Measurements from ENCODE around the gene CD44. TPM values are rescaled to one million over a fixed set of nuclear protein-coding genes. Genes with fewer than 3 reads are reported as not detected.
A peak's percentile ranks its signal among the peaks of the same experiment; 100 is the strongest.
"Not testable (repeated sequence)": the region's sequence is repeated elsewhere in the genome, so short reads cannot be mapped to it uniquely, and the experiment has no call there.

Gene CD44
- 1,181 TPM for total RNA-seq
- 100 to 1,000 TPM; 441 to 539 (median 477) TPM for polyA plus RNA-seq

DNA sequence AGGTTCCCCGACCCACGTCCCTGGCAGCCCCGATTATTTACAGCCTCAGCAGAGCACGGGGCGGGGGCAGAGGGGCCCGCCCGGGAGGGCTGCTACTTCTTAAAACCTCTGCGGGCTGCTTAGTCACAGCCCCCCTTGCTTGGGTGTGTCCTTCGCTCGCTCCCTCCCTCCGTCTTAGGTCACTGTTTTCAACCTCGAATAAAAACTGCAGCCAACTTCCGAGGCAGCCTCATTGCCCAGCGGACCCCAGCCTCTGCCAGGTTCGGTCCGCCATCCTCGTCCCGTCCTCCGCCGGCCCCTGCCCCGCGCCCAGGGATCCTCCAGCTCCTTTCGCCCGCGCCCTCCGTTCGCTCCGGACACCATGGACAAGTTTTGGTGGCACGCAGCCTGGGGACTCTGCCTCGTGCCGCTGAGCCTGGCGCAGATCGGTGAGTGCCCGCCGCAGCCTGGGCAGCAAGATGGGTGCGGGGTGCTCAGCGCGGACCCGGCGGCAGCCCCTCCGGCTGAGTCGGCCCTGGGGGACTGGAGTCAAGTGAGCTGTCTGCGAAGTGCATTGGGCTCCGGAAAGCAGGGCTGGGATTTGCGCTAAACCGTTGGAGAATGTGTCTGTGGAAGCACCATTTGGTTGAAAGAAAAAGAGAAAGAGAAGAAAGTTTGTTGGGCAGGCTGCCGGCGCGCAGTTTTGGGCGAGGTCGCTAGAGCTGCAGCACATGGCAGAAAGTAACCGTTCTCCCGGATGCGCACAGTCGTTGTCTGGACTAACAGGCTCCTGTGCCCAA, at the start of gene CD44:
Gene CD44 (plus strand): TSS at position 229 of the 779 bp plus-strand sequence. CDS start 133 bp downstream, at position 362.
- DNase-seq (peak; percentile 79 to 86 (median 81)), ATAC-seq (ENCODE audit: low read depth in 2 of 2) (peak; percentile 86 to 88)
- H3K27ac ChIP-seq (ENCODE audit: insufficient read depth, low read length, poor library complexity, severe bottlenecking), result peak within 1 kb of the TSS; percentile 91
- H3K27ac Mint-ChIP-seq, result peak within 1 kb of the TSS; percentile 98 to 100 (median 99)
- H3K36me3 Mint-ChIP-seq, result peaks cover 24% of the 10 kb centered on the region
- H3K4me1 Mint-ChIP-seq, result peaks cover 13 to 49% (median 32%) of the 10 kb centered on the region in 4 donors
- peak within 1 kb of the TSS; percentile 100 for H3K4me3 ChIP-seq (ENCODE audit: low read depth, low read length)
- H3K27me3 Mint-ChIP-seq, result no peaks in the 10 kb centered on the region
- peaks cover 5% of the 10 kb centered on the region for H3K36me3 ChIP-seq (ENCODE audit: control insufficient read depth, insufficient read depth, low read length)
- peaks cover 0 to 3% (median 0%) of the 10 kb centered on the region in 7 donors for H3K9me3 Mint-ChIP-seq
- no peaks in the 10 kb centered on the region for H3K27me3 ChIP-seq (ENCODE audit: control insufficient read depth, insufficient read depth, low read length)
- H3K9me3 ChIP-seq (ENCODE audit: control insufficient read depth in 2 of 2, low read length in 2 of 2), result no peaks in the 10 kb centered on the region
- H3K4me1 ChIP-seq (ENCODE audit: control insufficient read depth, insufficient read depth, low read length, poor library complexity, severe bottlenecking), result peaks cover 48% of the 10 kb centered on the region
- peak within 1 kb of the TSS; percentile 94 to 99 (median 96) for H3K4me3 Mint-ChIP-seq

DNA sequence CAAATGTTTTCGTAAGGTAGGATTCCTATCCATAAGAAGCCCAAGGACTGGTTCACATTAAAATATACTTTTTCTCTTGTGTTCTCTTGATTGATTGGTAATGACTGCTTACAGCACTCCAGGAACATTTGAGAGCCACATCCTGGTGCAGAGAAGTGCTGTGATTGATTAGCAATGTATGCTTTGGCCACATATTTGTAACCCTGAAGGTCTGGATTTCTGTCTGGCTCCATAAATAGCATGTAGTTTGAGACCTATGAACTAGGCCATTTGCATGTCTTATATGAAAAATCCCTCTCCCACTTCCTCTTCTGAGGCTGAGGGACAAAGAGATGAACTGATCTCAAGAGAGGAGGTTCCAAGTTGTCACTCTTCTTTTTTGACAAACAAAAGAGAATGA, 49.3 kb upstream of the CD44 start:
- peaks cover 11 to 50% (median 47%) of the 10 kb centered on the region in 4 donors for H3K4me1 Mint-ChIP-seq

DNA sequence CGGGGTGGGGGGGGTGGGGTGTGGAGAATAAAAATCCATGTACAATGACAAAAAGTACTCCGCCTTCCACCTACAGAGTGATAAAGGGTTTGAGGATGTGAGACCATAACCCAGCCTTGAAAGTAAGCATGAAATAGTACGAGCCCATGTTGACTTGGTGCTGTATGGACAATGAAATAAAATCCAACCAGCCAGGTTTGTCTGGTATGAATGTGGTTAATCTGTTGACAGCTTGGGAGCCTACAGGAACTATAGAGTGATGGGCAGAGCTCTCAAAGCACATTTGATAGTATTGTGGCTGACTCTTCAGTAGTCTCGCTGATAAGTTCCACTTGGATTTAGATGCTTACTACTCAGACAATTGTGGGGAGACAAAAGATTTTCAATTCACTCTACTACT, 48.8 kb upstream of the CD44 start:
- Mint-ChIP-seq H3K4me1 (peaks cover 11 to 50% (median 45%) of the 10 kb centered on the region in 4 donors), H3K27ac (no peak overlapping the region), H3K4me3 (no peak overlapping the region), H3K9me3 (peaks cover 0 to 2% (median 0%) of the 10 kb centered on the region in 7 donors), H3K36me3 (no peaks in the 10 kb centered on the region), H3K27me3 (peaks cover 4% of the 10 kb centered on the region)
- no peak for DNase-seq
- peaks cover 12% of the 10 kb centered on the region for H3K4me1 ChIP-seq (ENCODE audit: control insufficient read depth, insufficient read depth, low read length, poor library complexity, severe bottlenecking)
- no peaks in the 10 kb centered on the region for H3K27me3 ChIP-seq (ENCODE audit: control insufficient read depth, insufficient read depth, low read length)
- no peak overlapping the region for H3K4me3 ChIP-seq (ENCODE audit: low read depth, low read length)
- peak in 1 of 2 donors; percentile 18 for ATAC-seq (ENCODE audit: low read depth in 2 of 2)
- H3K27ac ChIP-seq (ENCODE audit: insufficient read depth, low read length, poor library complexity, severe bottlenecking), result no peak overlapping the region
- no peaks in the 10 kb centered on the region for H3K9me3 ChIP-seq (ENCODE audit: control insufficient read depth in 2 of 2, low read length in 2 of 2)
- no peaks in the 10 kb centered on the region for H3K36me3 ChIP-seq (ENCODE audit: control insufficient read depth, insufficient read depth, low read length)

More for the DNA sequence above, 49.3 kb upstream of the CD44 start:
- H3K4me3 Mint-ChIP-seq, result no peak overlapping the region
- H3K9me3 Mint-ChIP-seq, result peaks cover 0 to 2% (median 0%) of the 10 kb centered on the region in 7 donors
- peak overlapping the region in 1 of 3 donors; percentile 89 for H3K27ac Mint-ChIP-seq
- H3K36me3 Mint-ChIP-seq, result no peaks in the 10 kb centered on the region
- ATAC-seq (ENCODE audit: low read depth in 2 of 2), result no peak
- H3K27me3 Mint-ChIP-seq, result peaks cover 4% of the 10 kb centered on the region
- H3K4me3 ChIP-seq (ENCODE audit: low read depth, low read length), result no peak overlapping the region
- no peak for DNase-seq
- no peaks in the 10 kb centered on the region for H3K27me3 ChIP-seq (ENCODE audit: control insufficient read depth, insufficient read depth, low read length)
- no peak overlapping the region for H3K27ac ChIP-seq (ENCODE audit: insufficient read depth, low read length, poor library complexity, severe bottlenecking)
- no peaks in the 10 kb centered on the region for H3K36me3 ChIP-seq (ENCODE audit: control insufficient read depth, insufficient read depth, low read length)
- H3K9me3 ChIP-seq (ENCODE audit: control insufficient read depth in 2 of 2, low read length in 2 of 2), result no peaks in the 10 kb centered on the region
- H3K4me1 ChIP-seq (ENCODE audit: control insufficient read depth, insufficient read depth, low read length, poor library complexity, severe bottlenecking), result peaks cover 16% of the 10 kb centered on the region

DNA sequence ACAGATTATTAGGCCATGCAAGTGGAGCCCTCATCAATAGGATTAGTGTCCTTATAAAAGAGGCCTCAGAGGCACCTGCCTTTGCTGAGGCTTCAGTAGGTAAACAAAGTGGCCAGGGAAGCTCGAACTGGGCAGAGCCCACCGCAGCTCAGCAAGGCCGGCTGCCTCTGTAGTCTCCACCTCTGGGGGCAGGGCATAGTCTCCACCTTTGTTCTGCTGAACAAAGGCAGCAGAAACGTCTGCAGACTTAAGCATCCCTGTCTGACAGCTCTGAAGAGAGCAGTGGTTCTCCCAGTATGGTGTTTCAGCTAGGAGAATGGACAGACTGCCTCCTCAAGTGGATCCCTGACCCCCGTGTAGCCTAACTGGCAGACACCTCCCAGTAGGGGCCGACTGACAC, 48.0 kb upstream of the CD44 start:
- H3K27ac ChIP-seq (ENCODE audit: insufficient read depth, low read length, poor library complexity, severe bottlenecking); H3K4me3 Mint-ChIP-seq; H3K27me3 Mint-ChIP-seq; H3K9me3 Mint-ChIP-seq; H3K27me3 ChIP-seq (ENCODE audit: control insufficient read depth, insufficient read depth, low read length); DNase-seq; H3K36me3 ChIP-seq (ENCODE audit: control insufficient read depth, insufficient read depth, low read length); H3K9me3 ChIP-seq (ENCODE audit: control insufficient read depth in 2 of 2, low read length in 2 of 2); H3K36me3 Mint-ChIP-seq; ATAC-seq (ENCODE audit: low read depth in 2 of 2); H3K4me3 ChIP-seq (ENCODE audit: low read depth, low read length): not testable (repeated sequence)
- H3K4me1 ChIP-seq (ENCODE audit: control insufficient read depth, insufficient read depth, low read length, poor library complexity, severe bottlenecking), result peaks cover 12% of the 10 kb centered on the region
- Mint-ChIP-seq H3K27ac (peak overlapping the region in 1 of 3 donors; percentile 10), H3K4me1 (peaks cover 11 to 50% (median 45%) of the 10 kb centered on the region in 4 donors)

DNA sequence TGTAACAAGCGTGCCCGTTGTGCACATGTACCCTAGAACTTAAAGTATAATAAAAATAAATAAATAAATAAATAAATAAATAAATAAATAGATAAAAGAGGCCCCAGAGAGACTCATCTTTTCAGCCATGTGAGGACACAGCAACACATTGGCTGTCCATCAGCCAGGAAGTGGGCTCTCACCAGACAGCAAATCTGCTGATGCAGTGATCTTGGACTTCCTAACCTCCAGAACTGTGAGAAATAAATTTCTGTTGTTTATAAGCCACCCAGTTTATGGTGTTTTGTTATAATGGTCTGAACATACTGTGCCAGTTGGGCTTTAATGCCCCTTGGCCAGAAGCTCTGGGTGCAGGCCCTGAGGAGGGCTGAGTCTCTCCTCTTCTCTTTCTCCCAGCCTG, 42.2 kb upstream of the CD44 start:
- no peak overlapping the region for H3K27ac Mint-ChIP-seq
- H3K4me1 Mint-ChIP-seq, result peaks cover 7 to 25% (median 21%) of the 10 kb centered on the region in 4 donors
- H3K36me3 Mint-ChIP-seq, result no peaks in the 10 kb centered on the region
- H3K27me3 Mint-ChIP-seq, result peaks cover 2% of the 10 kb centered on the region
- Histone ChIP-seq H3K4me1 (ENCODE audit: control insufficient read depth, insufficient read depth, low read length, poor library complexity, severe bottlenecking) (no peaks in the 10 kb centered on the region), H3K27me3 (ENCODE audit: control insufficient read depth, insufficient read depth, low read length) (no peaks in the 10 kb centered on the region), H3K9me3 (ENCODE audit: control insufficient read depth in 2 of 2, low read length in 2 of 2) (no peaks in the 10 kb centered on the region), H3K27ac (ENCODE audit: insufficient read depth, low read length, poor library complexity, severe bottlenecking) (no peak overlapping the region), H3K36me3 (ENCODE audit: control insufficient read depth, insufficient read depth, low read length) (no peaks in the 10 kb centered on the region), H3K4me3 (ENCODE audit: low read depth, low read length) (no peak overlapping the region)
- ATAC-seq (ENCODE audit: low read depth in 2 of 2) (no peak), DNase-seq (no peak)
- H3K4me3 Mint-ChIP-seq, result no peak overlapping the region
- peaks cover 0 to 8% (median 0%) of the 10 kb centered on the region in 7 donors for H3K9me3 Mint-ChIP-seq

DNA sequence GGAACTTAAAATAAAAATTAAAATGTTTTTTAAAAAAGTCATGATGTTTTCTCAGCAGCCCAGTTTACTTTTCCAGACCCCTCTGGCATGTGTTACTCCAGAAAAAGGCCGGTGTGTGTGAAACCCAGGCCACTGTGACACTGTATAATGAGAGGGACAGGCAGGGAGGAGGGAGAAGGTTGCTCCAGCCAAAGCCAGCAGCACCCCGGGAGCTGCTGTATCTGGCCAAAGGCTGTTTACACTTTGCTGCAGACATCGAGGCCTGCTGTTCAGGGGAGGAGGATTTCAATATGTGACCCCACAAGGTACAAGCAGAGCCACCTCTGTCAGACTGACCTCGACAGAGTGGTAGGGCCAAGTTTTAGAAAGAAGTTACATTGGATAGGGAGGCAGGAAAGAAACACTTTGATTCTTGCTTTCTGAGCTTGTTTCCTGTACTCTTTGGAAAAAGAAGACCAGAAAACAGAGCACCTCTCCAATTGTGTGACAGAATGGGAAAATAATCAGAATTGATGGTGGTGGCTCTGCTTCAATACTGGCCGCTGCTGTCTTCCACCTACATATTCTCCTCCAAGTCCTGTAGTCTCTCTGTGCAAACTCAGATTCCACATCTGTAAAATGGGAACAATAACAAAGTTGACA, 41.0 kb upstream of the CD44 start:
- Mint-ChIP-seq H3K9me3 (peaks cover 0 to 8% (median 0%) of the 10 kb centered on the region in 7 donors), H3K4me1 (peaks cover 7 to 24% (median 18%) of the 10 kb centered on the region in 4 donors), H3K27ac (peak overlapping the region in 1 of 3 donors; percentile 69), H3K27me3 (no peaks in the 10 kb centered on the region), H3K36me3 (no peaks in the 10 kb centered on the region), H3K4me3 (no peak overlapping the region)
- no peak overlapping the region for H3K27ac ChIP-seq (ENCODE audit: insufficient read depth, low read length, poor library complexity, severe bottlenecking)
- H3K4me3 ChIP-seq (ENCODE audit: low read depth, low read length), result no peak overlapping the region
- no peaks in the 10 kb centered on the region for H3K27me3 ChIP-seq (ENCODE audit: control insufficient read depth, insufficient read depth, low read length)
- no peaks in the 10 kb centered on the region for H3K4me1 ChIP-seq (ENCODE audit: control insufficient read depth, insufficient read depth, low read length, poor library complexity, severe bottlenecking)
- no peaks in the 10 kb centered on the region for H3K36me3 ChIP-seq (ENCODE audit: control insufficient read depth, insufficient read depth, low read length)
- no peaks in the 10 kb centered on the region for H3K9me3 ChIP-seq (ENCODE audit: control insufficient read depth in 2 of 2, low read length in 2 of 2)
- DNase-seq, result no peak
- no peak for ATAC-seq (ENCODE audit: low read depth in 2 of 2)

DNA sequence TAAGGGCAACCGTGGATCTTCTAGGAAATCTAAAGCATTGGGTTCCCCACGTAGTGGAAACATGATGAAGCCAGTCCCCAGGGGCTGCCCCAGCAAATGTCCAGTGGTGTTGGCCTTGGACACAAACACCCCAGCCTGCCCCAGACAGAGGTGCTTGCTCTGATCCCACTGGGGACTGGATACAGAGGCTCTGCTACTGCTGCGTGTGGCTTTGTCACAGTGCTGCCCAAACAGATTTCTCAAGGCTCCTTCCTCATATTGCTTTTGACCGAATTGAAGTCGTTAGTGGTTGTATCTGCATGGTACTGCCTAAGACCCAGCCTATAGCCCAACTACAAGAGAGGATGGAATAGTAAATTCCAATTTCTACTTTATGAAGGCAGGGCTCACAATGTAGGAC, 40.1 kb upstream of the CD44 start:
- Mint-ChIP-seq H3K9me3 (peaks cover 0 to 8% (median 0%) of the 10 kb centered on the region in 7 donors), H3K4me1 (peaks cover 7 to 24% (median 17%) of the 10 kb centered on the region in 4 donors), H3K36me3 (no peaks in the 10 kb centered on the region), H3K27me3 (no peaks in the 10 kb centered on the region), H3K4me3 (no peak overlapping the region), H3K27ac (no peak overlapping the region)
- Histone ChIP-seq H3K4me3 (ENCODE audit: low read depth, low read length) (no peak overlapping the region), H3K4me1 (ENCODE audit: control insufficient read depth, insufficient read depth, low read length, poor library complexity, severe bottlenecking) (no peaks in the 10 kb centered on the region), H3K27ac (ENCODE audit: insufficient read depth, low read length, poor library complexity, severe bottlenecking) (no peak overlapping the region), H3K36me3 (ENCODE audit: control insufficient read depth, insufficient read depth, low read length) (no peaks in the 10 kb centered on the region), H3K9me3 (ENCODE audit: control insufficient read depth in 2 of 2, low read length in 2 of 2) (no peaks in the 10 kb centered on the region), H3K27me3 (ENCODE audit: control insufficient read depth, insufficient read depth, low read length) (no peaks in the 10 kb centered on the region)
- ATAC-seq (ENCODE audit: low read depth in 2 of 2) (no peak), DNase-seq (no peak)

Measured in CD4-positive, CD25-positive, alpha-beta regulatory T cell (primary cell).